ENCODE measurements around the gene PLA2G7.

The PLA2G7 gene

DNA sequence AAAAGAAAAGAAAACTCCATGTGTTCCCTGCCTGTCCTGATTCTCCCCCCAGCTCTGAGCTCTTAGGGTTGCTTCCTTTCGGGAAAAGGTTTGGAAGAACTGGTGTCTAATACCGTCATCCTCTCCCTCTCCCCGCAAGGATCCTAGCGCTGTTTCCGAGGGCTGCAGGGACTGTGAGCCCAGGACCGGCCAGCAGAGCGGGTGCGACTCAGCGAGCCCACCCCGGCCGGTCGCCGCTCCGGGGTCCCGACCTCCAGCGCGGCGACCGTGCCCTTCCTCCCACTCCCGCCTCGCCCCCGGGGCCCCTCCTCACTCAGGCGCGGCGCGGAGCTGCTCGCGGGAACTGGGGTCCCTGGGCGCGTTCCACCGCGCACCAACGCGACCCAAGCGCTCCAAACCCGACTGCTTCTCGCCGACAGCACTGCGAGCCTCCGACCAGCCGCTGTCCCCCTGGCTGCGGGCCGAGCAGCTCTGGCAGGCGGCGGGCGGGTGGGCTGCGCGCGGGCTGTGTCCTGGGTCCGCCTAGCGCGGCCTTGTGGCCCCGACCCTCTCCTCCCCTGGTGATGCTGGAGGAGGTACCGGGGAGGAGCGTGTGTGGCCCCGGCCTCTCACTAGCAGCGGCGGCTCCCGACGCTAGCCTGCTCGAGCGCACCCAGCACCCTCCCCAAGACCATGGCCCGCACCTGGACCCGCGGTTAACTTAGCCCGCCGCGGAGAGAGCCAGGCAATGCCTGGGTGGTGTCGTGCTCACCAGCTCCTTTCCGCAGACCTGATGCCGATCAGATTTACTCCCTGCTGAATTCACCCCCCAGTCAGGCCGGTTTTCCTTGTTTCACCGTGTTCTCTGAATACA lies at the start of gene PLA2G7 (continued):
- TF ChIP-seq, protein P1, sequence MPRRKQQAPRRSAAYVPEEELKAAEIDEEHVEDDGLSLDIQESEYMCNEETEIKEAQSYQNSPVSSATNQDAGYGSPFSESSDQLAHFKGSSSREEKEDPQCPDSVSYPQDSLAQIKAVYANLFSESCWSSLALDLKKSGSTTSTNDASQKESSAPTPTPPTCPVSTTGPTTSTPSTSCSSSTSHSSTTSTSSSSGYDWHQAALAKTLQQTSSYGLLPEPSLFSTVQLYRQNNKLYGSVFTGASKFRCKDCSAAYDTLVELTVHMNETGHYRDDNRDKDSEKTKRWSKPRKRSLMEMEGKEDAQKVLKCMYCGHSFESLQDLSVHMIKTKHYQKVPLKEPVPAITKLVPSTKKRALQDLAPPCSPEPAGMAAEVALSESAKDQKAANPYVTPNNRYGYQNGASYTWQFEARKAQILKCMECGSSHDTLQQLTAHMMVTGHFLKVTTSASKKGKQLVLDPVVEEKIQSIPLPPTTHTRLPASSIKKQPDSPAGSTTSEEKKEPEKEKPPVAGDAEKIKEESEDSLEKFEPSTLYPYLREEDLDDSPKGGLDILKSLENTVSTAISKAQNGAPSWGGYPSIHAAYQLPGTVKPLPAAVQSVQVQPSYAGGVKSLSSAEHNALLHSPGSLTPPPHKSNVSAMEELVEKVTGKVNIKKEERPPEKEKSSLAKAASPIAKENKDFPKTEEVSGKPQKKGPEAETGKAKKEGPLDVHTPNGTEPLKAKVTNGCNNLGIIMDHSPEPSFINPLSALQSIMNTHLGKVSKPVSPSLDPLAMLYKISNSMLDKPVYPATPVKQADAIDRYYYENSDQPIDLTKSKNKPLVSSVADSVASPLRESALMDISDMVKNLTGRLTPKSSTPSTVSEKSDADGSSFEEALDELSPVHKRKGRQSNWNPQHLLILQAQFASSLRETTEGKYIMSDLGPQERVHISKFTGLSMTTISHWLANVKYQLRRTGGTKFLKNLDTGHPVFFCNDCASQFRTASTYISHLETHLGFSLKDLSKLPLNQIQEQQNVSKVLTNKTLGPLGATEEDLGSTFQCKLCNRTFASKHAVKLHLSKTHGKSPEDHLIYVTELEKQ (tag by site-specific recombination; IDR thresholded peaks at IDR 0.05; ENCODE audit: borderline replicate concordance): no peak
- TF ChIP-seq ZNF610 (tag by site-specific recombination; IDR thresholded peaks at IDR 0.05; ENCODE audit: borderline replicate concordance) (no peak), ZBTB49 (tag by site-specific recombination; IDR thresholded peaks at IDR 0.05; ENCODE audit: low read depth) (no peak), ZNF843 (tag by site-specific recombination; IDR thresholded peaks at IDR 0.05) (no peak), ZNF2 (tag by site-specific recombination; IDR thresholded peaks at IDR 0.05) (0 out of 2 replicates have a peak, but pooled peaks have one; percentile 30), ZNF239 (tag by site-specific recombination; IDR thresholded peaks at IDR 0.05) (no peak), ZBTB26 (tag by site-specific recombination; optimal IDR thresholded peaks at IDR 0.05) (peak; percentile 97), ZNF324 (tag by site-specific recombination; IDR thresholded peaks at IDR 0.05) (no peak), ZNF416 (tag by site-specific recombination; IDR thresholded peaks at IDR 0.05) (no peak), ZNF596 (tag by site-specific recombination; IDR thresholded peaks at IDR 0.05) (no peak), ZNF335 (tag by site-specific recombination; conservative IDR thresholded peaks at IDR 0.05) (peak; percentile 74), ZNF169 (tag by site-specific recombination; IDR thresholded peaks at IDR 0.05) (no peak), ZNF341 (tag by site-specific recombination; IDR thresholded peaks at IDR 0.05; ENCODE audit: low read depth) (peak; percentile 72), WT1 (tag by site-specific recombination; IDR thresholded peaks at IDR 0.05) (no peak; the same call in 1 of the 2 replicates), ZNF24 (tag by site-specific recombination; IDR thresholded peaks at IDR 0.05) (no peak), CTCF (tag by site-specific recombination; IDR thresholded peaks at IDR 0.05) (peak; percentile 41; the same call in 1 of the 2 replicates), ZNF391 (tag by site-specific recombination; IDR thresholded peaks at IDR 0.05; ENCODE audit: borderline replicate concordance, low read depth) (no peak), ZNF121 (tag by site-specific recombination; IDR thresholded peaks at IDR 0.05) (peak; percentile 38)
- TF ChIP-seq, protein P2, sequence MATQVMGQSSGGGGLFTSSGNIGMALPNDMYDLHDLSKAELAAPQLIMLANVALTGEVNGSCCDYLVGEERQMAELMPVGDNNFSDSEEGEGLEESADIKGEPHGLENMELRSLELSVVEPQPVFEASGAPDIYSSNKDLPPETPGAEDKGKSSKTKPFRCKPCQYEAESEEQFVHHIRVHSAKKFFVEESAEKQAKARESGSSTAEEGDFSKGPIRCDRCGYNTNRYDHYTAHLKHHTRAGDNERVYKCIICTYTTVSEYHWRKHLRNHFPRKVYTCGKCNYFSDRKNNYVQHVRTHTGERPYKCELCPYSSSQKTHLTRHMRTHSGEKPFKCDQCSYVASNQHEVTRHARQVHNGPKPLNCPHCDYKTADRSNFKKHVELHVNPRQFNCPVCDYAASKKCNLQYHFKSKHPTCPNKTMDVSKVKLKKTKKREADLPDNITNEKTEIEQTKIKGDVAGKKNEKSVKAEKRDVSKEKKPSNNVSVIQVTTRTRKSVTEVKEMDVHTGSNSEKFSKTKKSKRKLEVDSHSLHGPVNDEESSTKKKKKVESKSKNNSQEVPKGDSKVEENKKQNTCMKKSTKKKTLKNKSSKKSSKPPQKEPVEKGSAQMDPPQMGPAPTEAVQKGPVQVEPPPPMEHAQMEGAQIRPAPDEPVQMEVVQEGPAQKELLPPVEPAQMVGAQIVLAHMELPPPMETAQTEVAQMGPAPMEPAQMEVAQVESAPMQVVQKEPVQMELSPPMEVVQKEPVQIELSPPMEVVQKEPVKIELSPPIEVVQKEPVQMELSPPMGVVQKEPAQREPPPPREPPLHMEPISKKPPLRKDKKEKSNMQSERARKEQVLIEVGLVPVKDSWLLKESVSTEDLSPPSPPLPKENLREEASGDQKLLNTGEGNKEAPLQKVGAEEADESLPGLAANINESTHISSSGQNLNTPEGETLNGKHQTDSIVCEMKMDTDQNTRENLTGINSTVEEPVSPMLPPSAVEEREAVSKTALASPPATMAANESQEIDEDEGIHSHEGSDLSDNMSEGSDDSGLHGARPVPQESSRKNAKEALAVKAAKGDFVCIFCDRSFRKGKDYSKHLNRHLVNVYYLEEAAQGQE (tag by site-specific recombination; IDR thresholded peaks at IDR 0.05): peak; percentile 22; the same call in 1 of the 2 replicates
- TF ChIP-seq, protein P3, sequence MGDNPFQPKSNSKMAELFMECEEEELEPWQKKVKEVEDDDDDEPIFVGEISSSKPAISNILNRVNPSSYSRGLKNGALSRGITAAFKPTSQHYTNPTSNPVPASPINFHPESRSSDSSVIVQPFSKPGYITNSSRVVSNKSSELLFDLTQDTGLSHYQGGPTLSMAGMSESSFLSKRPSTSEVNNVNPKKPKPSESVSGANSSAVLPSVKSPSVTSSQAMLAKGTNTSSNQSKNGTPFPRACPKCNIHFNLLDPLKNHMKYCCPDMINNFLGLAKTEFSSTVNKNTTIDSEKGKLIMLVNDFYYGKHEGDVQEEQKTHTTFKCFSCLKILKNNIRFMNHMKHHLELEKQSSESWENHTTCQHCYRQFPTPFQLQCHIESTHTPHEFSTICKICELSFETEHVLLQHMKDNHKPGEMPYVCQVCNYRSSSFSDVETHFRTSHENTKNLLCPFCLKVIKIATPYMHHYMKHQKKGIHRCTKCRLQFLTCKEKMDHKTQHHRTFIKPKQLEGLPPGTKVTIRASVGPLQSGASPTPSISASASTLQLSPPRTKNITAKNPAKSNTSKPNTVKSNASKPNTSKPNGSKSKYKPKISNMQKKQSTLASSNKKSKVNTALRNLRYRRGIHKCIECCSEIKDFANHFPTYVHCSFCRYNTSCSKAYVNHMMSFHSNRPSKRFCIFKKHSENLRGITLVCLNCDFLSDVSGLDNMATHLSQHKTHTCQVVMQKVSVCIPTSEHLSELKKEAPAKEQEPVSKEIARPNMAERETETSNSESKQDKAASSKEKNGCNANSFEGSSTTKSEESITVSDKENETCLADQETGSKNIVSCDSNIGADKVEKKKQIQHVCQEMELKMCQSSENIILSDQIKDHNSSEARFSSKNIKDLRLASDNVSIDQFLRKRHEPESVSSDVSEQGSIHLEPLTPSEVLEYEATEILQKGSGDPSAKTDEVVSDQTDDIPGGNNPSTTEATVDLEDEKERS (tag by site-specific recombination; IDR thresholded peaks at IDR 0.05): no peak
- TF ChIP-seq, protein P4, sequence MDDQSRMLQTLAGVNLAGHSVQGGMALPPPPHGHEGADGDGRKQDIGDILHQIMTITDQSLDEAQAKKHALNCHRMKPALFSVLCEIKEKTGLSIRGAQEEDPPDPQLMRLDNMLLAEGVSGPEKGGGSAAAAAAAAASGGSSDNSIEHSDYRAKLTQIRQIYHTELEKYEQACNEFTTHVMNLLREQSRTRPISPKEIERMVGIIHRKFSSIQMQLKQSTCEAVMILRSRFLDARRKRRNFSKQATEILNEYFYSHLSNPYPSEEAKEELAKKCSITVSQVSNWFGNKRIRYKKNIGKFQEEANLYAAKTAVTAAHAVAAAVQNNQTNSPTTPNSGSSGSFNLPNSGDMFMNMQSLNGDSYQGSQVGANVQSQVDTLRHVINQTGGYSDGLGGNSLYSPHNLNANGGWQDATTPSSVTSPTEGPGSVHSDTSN (CRISPR knock-in tag; IDR thresholded peaks at IDR 0.05): peak; percentile 75; the same call in 1 of the 2 replicates
